OCI-LY3 (cell line): Measurements from ENCODE around the gene CNNM2.

ENCODE experiments used
- H2AFZ ChIP-seq: fragments of 200-600, 300-600 bp; shearing (Covaris generic); 2 replicates; pipeline ENCODE4 v1.6.0; 2014; ENCODE audit warnings: antibody characterized with exemption, low read depth, low read length
- H3K27ac ChIP-seq: fragments of 200-600, 300-600 bp; sonication (generic); 2 replicates; pipeline ENCODE4 v1.5.1; 2014; ENCODE audit warnings: mild to moderate bottlenecking, low read length, moderate library complexity, mixed read lengths
- H3K27me3 ChIP-seq: fragments of 200-600, 300-600 bp; sonication (generic); 2 replicates; pipeline ENCODE4 v1.6.1; 2014; ENCODE audit warnings: low read depth, low read length, mixed read lengths
- H3K36me3 ChIP-seq: fragments of 200-600, 300-600 bp; sonication (generic); replicated peaks from 2 replicates; pipeline ENCODE3; 2014; ENCODE audit warnings: low read depth, low read length, mixed read lengths
- H3K4me1 ChIP-seq: fragments of 300-600, 200-600 bp; sonication (generic); 2 replicates; pipeline ENCODE4 v1.6.1; 2014; ENCODE audit warnings: low read length, mixed read lengths
- H3K4me2 ChIP-seq: fragments of 200-600, 300-600 bp; sonication (generic); 2 replicates; pipeline ENCODE4 v1.6.1; 2014; ENCODE audit warnings: low read length, mixed read lengths
- H3K4me3 ChIP-seq: fragments of 300-600, 200-600 bp; sonication (generic); 2 replicates; pipeline ENCODE4 v1.5.1; 2014; ENCODE audit warnings: antibody characterized with exemption, mild to moderate bottlenecking, low read length, moderate library complexity
- H3K79me2 ChIP-seq: fragments of 300-600, 200-600 bp; shearing (Covaris generic); 2 replicates; pipeline ENCODE4 v1.6.1; 2014; ENCODE audit warnings: mild to moderate bottlenecking, low read length, mixed read lengths
- H3K9ac ChIP-seq: fragments of 300-600, 200-600 bp; shearing (Covaris generic); 2 replicates; pipeline ENCODE4 v1.6.0; 2014; ENCODE audit warnings: mild to moderate bottlenecking, low read length, moderate library complexity
- H3K9me3 ChIP-seq: fragments of 200-600, 300-600 bp; shearing (Covaris generic); 2 replicates; pipeline ENCODE4 v1.6.1; 2014; ENCODE audit warnings: low read length, mixed read lengths; ENCODE audit not compliant: insufficient read depth
- H4K20me1 ChIP-seq: fragments of 200-600, 300-600 bp; sonication (generic); 2 replicates; pipeline ENCODE4 v1.6.1; 2016; ENCODE audit warnings: low read length, mixed read lengths; ENCODE audit not compliant: insufficient read depth
- EZH2phosphoT487 ChIP-seq: fragments of 200-600 bp; shearing (Covaris generic); IDR thresholded peaks from 2 replicates; pipeline ENCODE4 v1.6.1; 2018; ENCODE audit warnings: antibody characterized with exemption, mixed run types, low read depth
- TF ChIP-seq, protein P1 (sequence below): fragments of 200-600, 300-600 bp; sonication (generic); IDR thresholded peaks from 2 replicates; pipeline ENCODE4 v1.5.1; 2014; ENCODE audit warnings: antibody characterized with exemption, low read length, low read depth

CNNM2 gene

DNA sequence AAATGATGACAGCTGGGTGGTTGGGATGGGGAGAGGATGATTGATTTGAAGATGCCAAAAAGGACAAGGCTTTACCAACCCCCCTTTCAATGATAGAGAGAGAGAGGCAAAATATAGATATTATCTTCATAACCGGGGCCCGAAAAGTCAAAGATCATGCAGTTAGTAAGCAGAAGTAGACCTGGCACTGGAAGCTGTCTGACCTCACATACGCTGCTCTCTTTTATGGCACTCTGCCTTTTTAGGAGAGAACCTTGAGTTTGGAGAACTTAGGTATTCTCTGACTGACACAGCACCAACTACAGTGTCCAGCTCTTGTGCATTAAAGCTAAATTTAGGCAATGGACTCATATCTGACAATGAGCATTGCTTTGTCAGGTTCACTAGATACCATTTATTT, 30.7 kb downstream of the CNNM2 start:
- Histone ChIP-seq H4K20me1 (no peaks in the 10 kb centered on the region), H3K27ac (no peak overlapping the region), H3K36me3 (no peaks in the 10 kb centered on the region), H2AFZ (no peak overlapping the region), H3K79me2 (no peaks in the 10 kb centered on the region), H3K27me3 (no peaks in the 10 kb centered on the region), H3K4me3 (no peak overlapping the region), H3K4me2 (no peak overlapping the region), H3K9ac (no peak overlapping the region), H3K9me3 (no peaks in the 10 kb centered on the region), H3K4me1 (no peaks in the 10 kb centered on the region)
- TF ChIP-seq EZH2phosphoT487, result no peak
- TF ChIP-seq, protein P1, sequence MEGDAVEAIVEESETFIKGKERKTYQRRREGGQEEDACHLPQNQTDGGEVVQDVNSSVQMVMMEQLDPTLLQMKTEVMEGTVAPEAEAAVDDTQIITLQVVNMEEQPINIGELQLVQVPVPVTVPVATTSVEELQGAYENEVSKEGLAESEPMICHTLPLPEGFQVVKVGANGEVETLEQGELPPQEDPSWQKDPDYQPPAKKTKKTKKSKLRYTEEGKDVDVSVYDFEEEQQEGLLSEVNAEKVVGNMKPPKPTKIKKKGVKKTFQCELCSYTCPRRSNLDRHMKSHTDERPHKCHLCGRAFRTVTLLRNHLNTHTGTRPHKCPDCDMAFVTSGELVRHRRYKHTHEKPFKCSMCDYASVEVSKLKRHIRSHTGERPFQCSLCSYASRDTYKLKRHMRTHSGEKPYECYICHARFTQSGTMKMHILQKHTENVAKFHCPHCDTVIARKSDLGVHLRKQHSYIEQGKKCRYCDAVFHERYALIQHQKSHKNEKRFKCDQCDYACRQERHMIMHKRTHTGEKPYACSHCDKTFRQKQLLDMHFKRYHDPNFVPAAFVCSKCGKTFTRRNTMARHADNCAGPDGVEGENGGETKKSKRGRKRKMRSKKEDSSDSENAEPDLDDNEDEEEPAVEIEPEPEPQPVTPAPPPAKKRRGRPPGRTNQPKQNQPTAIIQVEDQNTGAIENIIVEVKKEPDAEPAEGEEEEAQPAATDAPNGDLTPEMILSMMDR, result no peak

DNA sequence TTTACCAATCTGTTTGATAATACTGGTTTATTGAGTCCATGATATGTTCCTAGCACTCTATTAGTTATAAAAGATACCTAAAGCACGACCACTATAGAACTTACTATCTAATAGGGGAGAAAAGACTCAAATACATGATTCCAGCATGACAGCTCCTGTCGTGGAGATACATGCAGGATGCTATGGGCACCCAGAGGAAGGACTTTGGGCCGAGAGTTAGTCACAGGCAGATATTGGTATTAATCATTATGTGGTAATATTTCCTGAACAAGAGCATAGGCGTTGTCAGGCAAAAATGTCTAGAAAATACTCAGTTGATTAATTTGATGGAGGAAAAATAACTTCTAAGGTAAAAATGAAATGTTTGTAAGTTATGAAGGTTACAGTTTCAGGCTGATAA, 31.8 kb downstream of the CNNM2 start:
- no peaks in the 10 kb centered on the region for H3K79me2 ChIP-seq
- no peaks in the 10 kb centered on the region for H3K4me1 ChIP-seq
- H4K20me1 ChIP-seq, result no peaks in the 10 kb centered on the region
- no peak overlapping the region for H3K27ac ChIP-seq
- no peak overlapping the region for H2AFZ ChIP-seq
- H3K36me3 ChIP-seq, result no peaks in the 10 kb centered on the region
- H3K4me2 ChIP-seq, result no peak overlapping the region
- H3K9me3 ChIP-seq, result no peaks in the 10 kb centered on the region
- H3K9ac ChIP-seq, result no peak overlapping the region
- H3K4me3 ChIP-seq, result no peak overlapping the region
- TF ChIP-seq EZH2phosphoT487, result no peak
- TF ChIP-seq, protein P1, result no peak
- H3K27me3 ChIP-seq, result no peaks in the 10 kb centered on the region

DNA sequence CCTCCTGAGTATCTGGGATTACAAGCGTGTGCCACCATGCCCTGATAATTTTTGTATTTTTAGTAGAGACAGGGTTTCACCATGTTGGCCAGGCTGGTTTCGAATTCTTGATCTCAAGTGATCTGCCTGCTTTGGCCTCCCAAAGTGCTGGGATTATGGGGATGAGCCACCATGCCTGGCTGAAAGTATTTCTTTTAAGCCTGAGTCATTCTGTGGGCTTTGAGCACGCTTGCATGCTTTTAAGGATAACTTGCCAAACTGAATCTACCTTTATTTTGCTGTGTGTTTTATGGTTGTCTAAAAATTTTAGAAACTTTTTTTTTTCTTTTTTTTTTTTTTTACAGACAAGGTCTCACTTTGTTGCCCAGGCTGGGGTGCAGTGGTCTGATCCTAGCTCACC, 33.2 kb downstream of the CNNM2 start:
- Histone ChIP-seq H3K9me3 (no peaks in the 10 kb centered on the region), H3K4me1 (no peaks in the 10 kb centered on the region)

DNA sequence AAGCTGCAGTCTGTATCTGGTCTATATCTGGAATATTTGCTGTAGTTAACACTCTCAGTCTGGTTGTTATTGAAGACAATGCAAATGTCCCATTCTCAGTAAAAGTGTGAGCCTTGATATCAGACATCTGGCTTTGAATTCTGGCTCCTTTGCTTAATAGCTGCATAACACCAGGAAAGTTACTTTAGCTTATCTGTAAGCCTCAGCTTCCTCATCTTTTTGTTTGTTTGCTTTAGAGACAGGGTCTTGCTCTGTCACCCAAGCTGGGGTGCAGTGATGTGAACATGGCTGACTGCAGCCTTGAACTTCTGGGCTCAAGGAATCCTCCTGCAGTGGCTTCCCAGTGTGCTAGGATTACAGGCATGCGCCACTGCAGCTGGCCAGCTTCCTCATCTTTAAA, 41.3 kb downstream of the CNNM2 start:
- H2AFZ ChIP-seq, result no peak overlapping the region
- no peak overlapping the region for H3K9ac ChIP-seq
- H3K4me3 ChIP-seq, result no peak overlapping the region
- no peaks in the 10 kb centered on the region for H3K27me3 ChIP-seq
- no peak overlapping the region for H3K4me2 ChIP-seq
- no peaks in the 10 kb centered on the region for H3K36me3 ChIP-seq
- H3K79me2 ChIP-seq, result no peaks in the 10 kb centered on the region
- H3K27ac ChIP-seq, result no peak overlapping the region
- H3K9me3 ChIP-seq, result no peaks in the 10 kb centered on the region
- no peaks in the 10 kb centered on the region for H4K20me1 ChIP-seq
- H3K4me1 ChIP-seq, result no peaks in the 10 kb centered on the region
- no peak for TF ChIP-seq EZH2phosphoT487
- TF ChIP-seq, protein P1, result no peak

More for the DNA sequence above, 33.2 kb downstream of the CNNM2 start:
- H3K27me3 ChIP-seq, result no peaks in the 10 kb centered on the region
- H3K36me3 ChIP-seq, result no peaks in the 10 kb centered on the region
- H4K20me1 ChIP-seq, result no peaks in the 10 kb centered on the region
- no peak overlapping the region for H3K4me2 ChIP-seq
- H2AFZ ChIP-seq, result no peak overlapping the region
- H3K79me2 ChIP-seq, result no peaks in the 10 kb centered on the region
- H3K27ac ChIP-seq, result no peak overlapping the region
- H3K4me3 ChIP-seq, result no peak overlapping the region
- no peak overlapping the region for H3K9ac ChIP-seq
- TF ChIP-seq, protein P1, result no peak
- no peak for TF ChIP-seq EZH2phosphoT487
